GM12891 (cell line): ENCODE data around the gene NKX2-4.

ENCODE experiments used
- POLR2A ChIP-seq: IDR thresholded peaks from 2 replicates; pipeline ENCODE4 v1.6.1; 2011; ENCODE audit warnings: low read depth, low read length, control low read depth
- TAF1 ChIP-seq: IDR thresholded peaks from 2 replicates; pipeline ENCODE4 v1.6.1; 2011; ENCODE audit warnings: low read depth, low read length, control low read depth

- no peak for TF ChIP-seq POLR2A
- TF ChIP-seq TAF1 = no peak
Measured at GRCh38 chr20:21391972-21392352, 5.4 kb downstream of the NKX2-4 start.
